HT1080 (cell line): ENCODE results near the gene CLEC20A. TPM values are rescaled to one million over a fixed set of nuclear protein-coding genes. Genes with fewer than 3 reads are reported as not detected.

Experiments
- small RNA-seq: library from RNA; depleted of rRNA; stranded (forward); fragments of <200 nt; gene quantifications from one replicate; pipeline ENCODE3, GENCODE V24; 2014
- total RNA-seq: library from RNA; depleted of rRNA; stranded (reverse); fragments of >200 nt; shearing (Covaris generic); gene quantifications from 2 replicates; pipeline ENCODE4 v1.2.3, GENCODE V29; 2014; rRNA removed

Gene CLEC20A
- total RNA-seq, 1 experiment from 2014 or later, result not detected

Small RNA genes within 50 kb of the gene (small RNA-seq; reads per million reads assigned to genes)
- not detected for gene RF00017

Other genes starting within 250 kb of the CLEC20A start
- gene TEX35, start 16.1 kb upstream of the CLEC20A start, total RNA-seq, result not detected in 2 replicates
- 9.4 and 11.6 TPM in 2 replicates for gene RALGPS2, start 228.3 kb upstream of the CLEC20A start, total RNA-seq